Mesenchymal stem cell (in vitro differentiated cells and primary cell): ENCODE results near the gene CMTM7.

Source experiments
- DNase-seq: peaks from one replicate; pipeline ENCODE4 v3.0.0-alpha.2; 2013
- H2AFZ ChIP-seq: one replicate; pipeline ENCODE4 v1.6.1; 2013; ENCODE audit warnings: low read depth, mild to moderate bottlenecking, control low read depth, inconsistent platforms, low read length, moderate library complexity
- H2AK5ac ChIP-seq: 2 replicates; pipeline ENCODE4 v1.6.1; 2013; ENCODE audit warnings: low read length, moderate library complexity, mild to moderate bottlenecking, inconsistent platforms; ENCODE audit not compliant: severe bottlenecking
- H2BK120ac ChIP-seq: one replicate; pipeline ENCODE4 v1.6.1; 2013; ENCODE audit warnings: low read depth, mild to moderate bottlenecking, inconsistent platforms, low read length, moderate library complexity
- H2BK12ac ChIP-seq, 2 experiments: one replicate each; pipeline ENCODE4 v1.6.1; 2013; ENCODE audit warnings: inconsistent platforms in 2 of 2, low read length in 2 of 2, mild to moderate bottlenecking in 2 of 2, moderate library complexity in 2 of 2, control low read depth in 1 of 2
- H2BK15ac ChIP-seq: one replicate; pipeline ENCODE4 v1.6.1; 2013; ENCODE audit warnings: mild to moderate bottlenecking, low read depth, inconsistent platforms; ENCODE audit not compliant: poor library complexity, severe bottlenecking
- H2BK5ac ChIP-seq: 2 replicates; pipeline ENCODE4 v1.6.1; 2013; ENCODE audit warnings: low read depth, mild to moderate bottlenecking, low read length, control low read depth, inconsistent platforms; ENCODE audit not compliant: poor library complexity, severe bottlenecking
- H3K14ac ChIP-seq, 2 experiments: one replicate each; pipeline ENCODE4 v1.6.1; 2013; ENCODE audit warnings: inconsistent platforms in 2 of 2, low read length in 2 of 2, control low read depth in 1 of 2, mild to moderate bottlenecking in 1 of 2, moderate library complexity in 1 of 2
- H3K18ac ChIP-seq, 2 experiments: one replicate each; pipeline ENCODE4 v1.6.1; 2013; ENCODE audit warnings: inconsistent platforms in 2 of 2, low read length in 2 of 2, control low read depth in 1 of 2, low read depth in 1 of 2, mild to moderate bottlenecking in 1 of 2
- H3K23ac ChIP-seq, 2 experiments: one replicate each; pipeline ENCODE4 v1.6.1; 2013; ENCODE audit warnings: inconsistent platforms in 2 of 2, low read length in 2 of 2, mild to moderate bottlenecking in 2 of 2, moderate library complexity in 2 of 2, control low read depth in 1 of 2
- H3K27ac ChIP-seq: 2 replicates; pipeline ENCODE4 v1.5.1; 2013; ENCODE audit warnings: mild to moderate bottlenecking, moderate library complexity, low read length, control low read depth, inconsistent platforms; ENCODE audit not compliant: poor library complexity, severe bottlenecking
- H3K27me3 ChIP-seq, 2 experiments: 2 replicates each; pipeline versions ENCODE4 v1.6.1 to v1.7.0; 2013; ENCODE audit warnings: low read length in 2 of 2, mild to moderate bottlenecking in 2 of 2, moderate library complexity in 2 of 2, control low read depth in 1 of 2, inconsistent platforms in 1 of 2; ENCODE audit not compliant: control insufficient read depth in 1 of 2, insufficient read depth in 1 of 2
- H3K36me3 ChIP-seq, 2 experiments: 2 replicates each; pipeline versions ENCODE4 v1.6.1 to v1.7.0; 2013; ENCODE audit warnings: low read length in 2 of 2, control low read depth in 1 of 2, inconsistent platforms in 1 of 2, low read depth in 1 of 2, mild to moderate bottlenecking in 1 of 2; ENCODE audit not compliant: insufficient read depth in 2 of 2, control insufficient read depth in 1 of 2
- H3K4ac ChIP-seq, 2 experiments: one replicate each; pipeline ENCODE4 v1.6.1; 2013; ENCODE audit warnings: inconsistent platforms in 2 of 2, low read length in 2 of 2, mild to moderate bottlenecking in 2 of 2, moderate library complexity in 2 of 2, control low read depth in 1 of 2, low read depth in 1 of 2
- H3K4me1 ChIP-seq: 2 replicates; pipeline ENCODE4 v1.6.1; 2013; ENCODE audit warnings: low read depth, low read length, control low read depth; ENCODE audit not compliant: control insufficient read depth, insufficient read depth
- H3K4me2 ChIP-seq: 2 replicates; pipeline ENCODE4 v1.6.1; 2013; ENCODE audit warnings: low read length, mild to moderate bottlenecking, inconsistent platforms; ENCODE audit not compliant: poor library complexity, severe bottlenecking
- H3K4me3 ChIP-seq, 2 experiments: 2 replicates each; pipeline versions ENCODE4 v1.5.1 to v1.7.0; 2013; ENCODE audit warnings: low read length in 2 of 2, mild to moderate bottlenecking in 2 of 2, control low read depth in 1 of 2, low read depth in 1 of 2; ENCODE audit not compliant: insufficient read depth in 1 of 2
- H3K79me1 ChIP-seq: replicated peaks from 2 replicates; pipeline ENCODE4 v1.6.1; 2013; ENCODE audit warnings: mild to moderate bottlenecking, control low read depth, low read length, inconsistent platforms; ENCODE audit not compliant: poor library complexity, severe bottlenecking
- H3K9ac ChIP-seq: 2 replicates; pipeline ENCODE4 v1.7.0; 2013; ENCODE audit warnings: mild to moderate bottlenecking, low read length, moderate library complexity
- H3K9me3 ChIP-seq: 2 replicates; pipeline ENCODE4 v1.7.0; 2013; ENCODE audit warnings: mild to moderate bottlenecking, low read length; ENCODE audit not compliant: control insufficient read depth
- H4K8ac ChIP-seq: one replicate; pipeline ENCODE4 v1.6.1; 2013; ENCODE audit warnings: inconsistent platforms, mild to moderate bottlenecking, low read length, moderate library complexity
- H4K91ac ChIP-seq: one replicate; pipeline ENCODE4 v1.6.1; 2013; ENCODE audit warnings: mild to moderate bottlenecking, low read length, inconsistent platforms
- WGBS: methylation state at CpG from one replicate; pipeline ENCODE4 v1.1.7; 2013; ENCODE audit warnings: mixed read lengths; 5-methylcytosine and 5-hydroxymethylcytosine counted together

The CMTM7 gene

GRCh38 chr3:32435911-32436815 lies 44.5 kb downstream of the CMTM7 start:
- H3K4me3 ChIP-seq, result no peak overlapping the region
- H3K36me3 ChIP-seq, result no peaks in the 10 kb centered on the region
- H3K79me1 ChIP-seq, result peaks cover 31% of the 10 kb centered on the region
- no peak overlapping the region for H3K23ac ChIP-seq
- no peak for DNase-seq
- no peak overlapping the region for H2BK15ac ChIP-seq
- H4K91ac ChIP-seq, result no peak overlapping the region
- H2BK5ac ChIP-seq, result no peak overlapping the region
- no peak overlapping the region for H2AFZ ChIP-seq
- no peak overlapping the region for H3K4me2 ChIP-seq
- no peak overlapping the region for H3K27ac ChIP-seq
- no peak overlapping the region for H2BK12ac ChIP-seq
- H2BK120ac ChIP-seq, result no peak overlapping the region
- H3K27me3 ChIP-seq, result no peaks in the 10 kb centered on the region
- H3K4ac ChIP-seq, result no peak overlapping the region
- H3K9ac ChIP-seq, result no peak overlapping the region
- H3K4me1 ChIP-seq, result no peaks in the 10 kb centered on the region
- H2AK5ac ChIP-seq, result no peak overlapping the region
- no peak overlapping the region for H3K18ac ChIP-seq
- no peak overlapping the region for H4K8ac ChIP-seq
- no peaks in the 10 kb centered on the region for H3K9me3 ChIP-seq
- no peak overlapping the region for H3K14ac ChIP-seq
- WGBS, result 79% methylated on average over 3 of the region's 4 CpGs

GRCh38 chr3:32436816-32437189 lies 45.1 kb downstream of the CMTM7 start:
- no peak overlapping the region for H3K4me3 ChIP-seq
- H3K36me3 ChIP-seq, result peaks cover 0 to 2% of the 10 kb centered on the region in 2 experiments
- no peak overlapping the region for H3K27ac ChIP-seq
- no peak overlapping the region for H2BK12ac ChIP-seq
- no peak overlapping the region for H3K18ac ChIP-seq
- no peak overlapping the region for H2AFZ ChIP-seq
- no peak overlapping the region for H3K14ac ChIP-seq
- H3K9ac ChIP-seq, result no peak overlapping the region
- no peak overlapping the region for H3K23ac ChIP-seq
- no peaks in the 10 kb centered on the region for H3K27me3 ChIP-seq
- no peak overlapping the region for H3K4ac ChIP-seq
- no peak overlapping the region for H4K91ac ChIP-seq
- no peak overlapping the region for H2BK5ac ChIP-seq
- H2BK15ac ChIP-seq, result no peak overlapping the region
- no peak overlapping the region for H2BK120ac ChIP-seq
- no peak overlapping the region for H4K8ac ChIP-seq
- no peak overlapping the region for H3K4me2 ChIP-seq
- H3K4me1 ChIP-seq, result no peaks in the 10 kb centered on the region
- peaks cover 30% of the 10 kb centered on the region for H3K79me1 ChIP-seq
- no peak for DNase-seq
- no peak overlapping the region for H2AK5ac ChIP-seq
- 96% methylated on average over 4 of the region's 4 CpGs for WGBS
- H3K9me3 ChIP-seq, result no peaks in the 10 kb centered on the region

GRCh38 chr3:32437896-32438295 lies 46.2 kb downstream of the CMTM7 start:
- no peak overlapping the region for H3K9ac ChIP-seq
- H3K18ac ChIP-seq, result no peak overlapping the region
- no peak overlapping the region for H3K4ac ChIP-seq
- no peak overlapping the region for H3K4me2 ChIP-seq
- H3K9me3 ChIP-seq, result no peaks in the 10 kb centered on the region
- H4K91ac ChIP-seq, result no peak overlapping the region
- no peak overlapping the region for H4K8ac ChIP-seq
- no peak overlapping the region for H2BK120ac ChIP-seq
- no peak overlapping the region for H3K23ac ChIP-seq
- H3K79me1 ChIP-seq, result peaks cover 23% of the 10 kb centered on the region
- H2BK15ac ChIP-seq, result no peak overlapping the region
- no peak overlapping the region for H2AK5ac ChIP-seq
- H3K27me3 ChIP-seq, result no peaks in the 10 kb centered on the region
- no peak overlapping the region for H2AFZ ChIP-seq
- 89% methylated on average over 5 of the region's 7 CpGs for WGBS
- no peak overlapping the region for H2BK5ac ChIP-seq
- H3K27ac ChIP-seq, result no peak overlapping the region
- H3K4me3 ChIP-seq, result no peak overlapping the region
- no peak for DNase-seq
- peaks cover 0 to 2% of the 10 kb centered on the region in 2 experiments for H3K36me3 ChIP-seq
- no peak overlapping the region for H3K14ac ChIP-seq
- H3K4me1 ChIP-seq, result no peaks in the 10 kb centered on the region
- no peak overlapping the region for H2BK12ac ChIP-seq

- 96% methylated on average over 8 of the region's 10 CpGs for WGBS
These were observed 47.1 kb downstream of the CMTM7 start for GRCh38 chr3:32438596-32439344.

More at GRCh38 chr3:32438596-32439344, 47.1 kb downstream of the CMTM7 start:
- no peak for DNase-seq
- Histone ChIP-seq H2BK15ac (no peak overlapping the region), H2AFZ (no peak overlapping the region), H3K4me1 (no peaks in the 10 kb centered on the region), H3K36me3 (peaks cover 0 to 2% of the 10 kb centered on the region in 2 experiments), H3K23ac (no peak overlapping the region), H2BK5ac (no peak overlapping the region), H3K4me3 (no peak overlapping the region), H3K27ac (no peak overlapping the region), H3K9me3 (no peaks in the 10 kb centered on the region), H3K79me1 (peaks cover 17% of the 10 kb centered on the region), H3K4ac (no peak overlapping the region), H3K27me3 (no peaks in the 10 kb centered on the region), H2BK120ac (no peak overlapping the region), H3K9ac (no peak overlapping the region), H3K14ac (no peak overlapping the region), H4K8ac (no peak overlapping the region), H3K18ac (no peak overlapping the region), H2BK12ac (no peak overlapping the region), H3K4me2 (no peak overlapping the region), H2AK5ac (no peak overlapping the region), H4K91ac (no peak overlapping the region)
